CD4-positive, alpha-beta T cell treated with Interferon gamma for 1 hour (primary cell): ENCODE measurements around the gene IGSF9.

ENCODE experiments used
- DNase-seq: peaks from one replicate; pipeline ENCODE4 v3.0.0-alpha.2; 2020

IGSF9 gene

DNA sequence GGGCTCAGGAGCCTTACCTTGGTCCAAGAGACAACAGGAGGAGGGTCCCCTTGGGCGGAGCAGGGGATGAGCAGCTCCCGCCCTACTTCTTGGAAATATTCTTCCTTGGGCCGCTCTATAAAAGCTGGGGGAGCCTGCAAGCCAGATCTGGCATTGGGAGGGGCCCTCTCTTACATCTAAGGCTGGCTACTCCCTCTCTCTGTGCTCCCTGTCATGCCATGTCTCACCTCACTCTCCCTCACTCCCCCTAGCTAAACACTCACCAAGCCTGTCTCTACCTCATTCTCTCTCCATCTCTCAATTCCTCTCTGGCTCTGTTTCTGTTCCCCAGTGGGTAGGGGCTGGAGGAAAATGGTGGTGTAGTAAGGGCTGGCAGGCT, 13.6 kb downstream of the IGSF9 start:
- no peak for DNase-seq

DNA sequence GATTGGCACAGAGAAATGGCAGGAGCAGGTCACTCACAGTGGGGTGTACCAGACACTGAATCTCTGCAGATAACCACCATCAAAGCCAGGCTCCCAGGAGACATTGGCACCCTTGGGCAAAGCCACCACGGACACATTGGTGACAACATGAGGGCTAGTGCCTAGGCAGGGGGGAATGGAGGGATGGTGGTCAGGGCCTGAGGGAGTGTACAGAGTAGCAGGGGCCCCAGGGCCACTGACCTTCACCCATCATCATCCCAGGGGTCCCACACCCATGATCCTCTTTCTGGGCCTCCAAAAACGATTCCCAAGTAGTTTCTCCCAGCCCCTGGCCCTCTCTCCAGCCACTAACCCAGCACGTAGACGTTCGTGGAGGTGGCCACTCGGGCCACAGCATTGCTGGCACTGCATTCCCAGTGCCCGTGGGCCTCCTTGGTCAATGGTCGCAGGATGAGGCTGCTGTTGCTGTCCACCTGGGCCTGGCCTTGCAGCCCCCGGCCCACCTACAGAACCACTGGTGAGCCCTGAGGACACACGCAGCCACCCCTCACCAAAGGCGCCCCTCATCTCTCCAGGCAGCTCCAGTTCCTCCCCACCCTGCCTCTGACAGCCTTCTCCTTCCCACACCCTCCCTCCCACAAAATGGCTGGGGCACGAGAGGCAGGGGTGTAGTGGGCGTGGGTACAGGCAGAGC, 14.2 kb downstream of the IGSF9 start:
- no peak for DNase-seq

DNA sequence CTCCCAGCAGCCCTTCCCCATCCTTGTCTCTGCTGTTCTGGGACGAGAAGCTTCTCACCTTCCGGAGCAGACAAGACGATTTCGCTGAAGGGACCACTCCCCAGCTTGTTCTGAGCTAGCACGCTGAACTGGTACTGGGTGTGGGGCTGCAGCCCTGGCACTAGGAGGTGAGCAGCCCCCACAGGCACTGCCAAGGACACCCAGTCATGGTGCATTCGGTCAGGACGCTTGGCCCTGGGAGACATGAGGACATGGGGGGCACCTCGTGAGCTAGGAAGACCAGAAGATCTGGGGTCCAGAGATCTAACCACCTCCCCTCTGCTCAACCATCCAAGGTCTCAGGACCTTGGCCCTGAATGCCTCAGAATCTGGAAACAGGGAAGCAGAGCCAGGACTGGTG, 14.8 kb downstream of the IGSF9 start:
- no peak for DNase-seq

DNA sequence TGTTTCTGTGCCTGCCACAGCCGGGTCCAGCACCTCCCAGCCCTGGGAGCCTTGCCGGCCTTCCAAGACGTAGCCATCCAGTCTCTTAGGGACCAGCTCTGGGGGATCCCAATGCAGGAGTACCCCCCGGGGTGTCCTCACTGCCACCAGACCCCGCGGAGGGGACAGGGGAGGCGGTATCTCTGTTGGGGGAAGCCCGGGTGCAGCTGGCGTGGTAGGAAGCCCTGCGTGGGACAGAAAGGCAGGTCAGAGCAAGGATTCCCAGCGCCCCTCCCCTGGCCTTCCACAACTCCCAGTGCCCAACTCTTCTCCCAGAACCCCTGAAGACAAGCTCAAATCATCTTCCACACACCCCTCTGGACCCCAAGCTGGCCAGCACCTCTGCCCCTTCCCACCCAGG, 15.2 kb downstream of the IGSF9 start:
- no peak for DNase-seq

DNA sequence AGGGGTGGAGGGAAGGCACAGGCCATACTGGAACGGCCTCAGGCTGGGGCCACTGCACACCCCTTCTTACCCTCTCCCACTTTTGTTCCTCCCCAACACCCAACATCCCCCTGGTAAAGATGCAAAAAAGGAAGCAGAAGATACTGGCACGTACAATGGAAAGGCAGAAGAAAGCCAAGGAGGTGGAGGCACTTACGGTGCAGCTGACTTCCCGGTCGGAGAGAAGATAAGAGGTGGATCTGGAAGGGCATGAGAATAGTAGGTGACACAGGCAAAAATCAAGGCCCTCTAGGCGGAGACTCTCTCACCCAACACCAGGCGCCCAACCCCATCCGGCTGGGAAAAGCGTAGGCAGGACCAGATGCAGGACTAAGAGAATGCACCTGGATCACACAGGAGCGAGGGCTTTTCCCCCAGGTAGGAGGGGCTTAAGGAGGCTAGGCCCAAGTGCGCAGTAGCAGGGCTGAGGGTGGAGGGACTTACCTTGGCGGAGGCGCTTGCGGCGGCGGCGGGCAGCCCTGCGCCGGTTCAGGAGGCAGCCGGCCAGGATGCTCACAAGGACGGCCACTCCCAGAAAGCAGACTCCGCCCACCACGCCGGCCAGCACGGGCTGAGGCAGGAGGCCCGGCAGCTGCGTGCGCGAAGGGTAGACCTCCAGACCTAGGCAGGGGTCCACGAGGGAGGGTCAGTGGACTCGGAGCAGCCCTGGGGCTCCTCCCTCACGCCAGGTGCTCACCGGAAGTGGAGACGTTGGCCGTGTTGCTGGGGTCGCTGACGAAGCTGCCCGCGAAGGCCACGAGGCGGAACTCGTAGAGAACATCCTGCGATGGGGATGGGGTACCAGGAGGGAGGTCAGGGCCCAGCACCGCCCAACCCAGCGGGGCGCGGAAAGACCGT, 16.0 kb downstream of the IGSF9 start:
- DNase-seq = no peak

DNA sequence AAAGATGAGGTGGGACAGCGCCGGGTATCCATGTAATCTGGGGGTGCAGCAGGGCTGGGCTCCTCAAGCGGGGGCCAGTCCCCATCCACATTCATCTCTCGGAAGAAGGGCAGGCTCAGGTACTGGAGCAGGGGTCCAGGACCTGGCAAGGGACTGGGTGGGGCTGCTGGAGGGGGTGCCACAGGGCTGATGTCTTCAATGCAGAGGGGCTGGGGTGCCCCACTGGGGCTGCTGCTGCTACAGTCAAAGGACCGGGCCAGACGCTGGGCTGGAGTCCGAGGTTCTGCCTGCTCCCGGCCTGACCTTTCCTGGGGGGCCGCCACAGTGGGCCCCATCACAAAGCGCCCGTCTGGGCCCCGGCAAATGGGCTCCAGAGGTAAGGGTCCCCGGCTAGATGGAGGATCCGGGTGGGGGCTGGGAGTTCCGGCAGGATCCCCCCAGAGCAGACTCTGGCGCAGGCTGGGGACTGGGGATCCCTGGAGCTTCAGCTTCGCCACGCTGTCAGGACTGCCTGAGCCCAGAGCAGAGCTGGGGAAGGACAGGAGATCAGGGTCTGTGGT, 16.8 kb downstream of the IGSF9 start:
- DNase-seq = no peak

DNA sequence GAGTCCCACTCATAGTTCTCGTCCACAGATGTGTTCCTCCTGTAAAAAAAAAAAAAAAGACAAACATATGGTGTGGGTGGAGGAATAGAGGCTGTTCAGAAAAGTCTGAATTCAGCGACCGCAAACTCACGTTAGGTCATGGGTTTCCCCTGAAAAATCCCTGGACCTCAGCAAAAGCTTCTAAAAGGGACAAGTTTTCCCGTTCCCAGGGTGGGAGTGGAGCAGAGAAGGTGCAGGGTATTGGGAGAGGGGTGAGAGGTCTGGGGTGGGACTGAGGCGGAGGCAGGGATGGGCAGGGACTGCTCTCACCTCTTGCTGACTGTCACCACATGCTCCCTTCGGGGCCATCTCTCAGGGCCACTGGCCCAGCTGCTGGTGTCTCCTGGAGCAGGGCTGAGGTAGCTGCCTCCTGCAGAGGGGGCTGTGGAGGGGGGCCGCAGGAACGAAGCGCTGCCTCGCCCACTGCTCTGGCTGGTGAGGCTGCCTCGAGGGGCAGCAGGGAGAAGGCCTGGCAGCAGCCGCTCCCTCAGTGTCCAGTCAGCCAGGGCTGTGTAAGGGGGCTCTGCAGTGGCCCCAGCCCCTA, 17.5 kb downstream of the IGSF9 start:
- no peak for DNase-seq

DNA sequence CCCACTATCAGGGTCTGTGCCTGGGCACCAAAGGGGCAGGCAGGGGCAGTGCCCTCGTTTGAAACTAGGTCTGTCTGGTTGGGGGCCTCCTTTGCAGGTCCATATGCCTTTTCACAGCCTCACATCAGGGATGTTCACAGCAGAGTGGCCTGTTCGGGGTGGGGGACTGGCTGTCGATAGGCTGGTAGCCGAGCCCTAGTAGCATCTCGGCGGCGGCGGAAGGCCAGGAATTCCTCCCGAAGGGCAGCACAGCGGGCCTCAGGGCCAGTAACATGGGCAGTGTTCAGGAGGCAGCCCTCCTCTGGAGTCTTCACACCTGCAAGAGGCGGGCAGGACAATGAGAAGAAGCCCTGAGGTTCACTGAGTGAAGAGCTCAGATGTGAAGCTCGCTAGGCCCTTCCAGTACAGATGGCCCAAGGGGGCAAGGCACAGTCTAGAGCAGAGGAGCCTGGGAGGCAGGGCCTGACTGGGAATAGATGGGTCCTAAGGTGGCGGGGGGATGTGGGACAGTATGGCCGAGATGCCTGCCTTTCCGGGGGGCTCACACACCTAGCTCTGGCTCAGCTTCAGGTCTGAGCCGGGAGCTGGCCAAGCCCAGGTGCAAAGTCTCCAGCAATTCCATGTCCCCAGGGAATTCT, 18.1 kb downstream of the IGSF9 start:
- DNase-seq = no peak

DNA sequence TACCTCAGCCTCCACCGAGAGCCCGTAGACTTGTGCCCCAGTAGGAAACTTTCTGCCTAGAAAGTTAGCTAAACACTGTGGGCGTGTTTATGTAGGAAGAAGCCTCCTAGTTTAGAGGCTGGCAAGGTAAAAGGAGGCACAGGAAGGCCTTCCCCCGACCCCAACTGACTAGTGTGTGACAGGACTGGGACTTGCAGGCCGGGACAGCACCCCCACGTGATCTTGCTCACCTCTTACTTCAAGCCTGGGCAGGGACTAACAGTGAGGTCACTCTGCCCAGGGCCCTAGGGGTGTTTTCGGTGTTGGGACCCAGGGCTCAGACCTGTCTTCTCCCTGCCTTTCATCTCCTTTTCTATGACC, 19.7 kb downstream of the IGSF9 start:
- DNase-seq = no peak

DNA sequence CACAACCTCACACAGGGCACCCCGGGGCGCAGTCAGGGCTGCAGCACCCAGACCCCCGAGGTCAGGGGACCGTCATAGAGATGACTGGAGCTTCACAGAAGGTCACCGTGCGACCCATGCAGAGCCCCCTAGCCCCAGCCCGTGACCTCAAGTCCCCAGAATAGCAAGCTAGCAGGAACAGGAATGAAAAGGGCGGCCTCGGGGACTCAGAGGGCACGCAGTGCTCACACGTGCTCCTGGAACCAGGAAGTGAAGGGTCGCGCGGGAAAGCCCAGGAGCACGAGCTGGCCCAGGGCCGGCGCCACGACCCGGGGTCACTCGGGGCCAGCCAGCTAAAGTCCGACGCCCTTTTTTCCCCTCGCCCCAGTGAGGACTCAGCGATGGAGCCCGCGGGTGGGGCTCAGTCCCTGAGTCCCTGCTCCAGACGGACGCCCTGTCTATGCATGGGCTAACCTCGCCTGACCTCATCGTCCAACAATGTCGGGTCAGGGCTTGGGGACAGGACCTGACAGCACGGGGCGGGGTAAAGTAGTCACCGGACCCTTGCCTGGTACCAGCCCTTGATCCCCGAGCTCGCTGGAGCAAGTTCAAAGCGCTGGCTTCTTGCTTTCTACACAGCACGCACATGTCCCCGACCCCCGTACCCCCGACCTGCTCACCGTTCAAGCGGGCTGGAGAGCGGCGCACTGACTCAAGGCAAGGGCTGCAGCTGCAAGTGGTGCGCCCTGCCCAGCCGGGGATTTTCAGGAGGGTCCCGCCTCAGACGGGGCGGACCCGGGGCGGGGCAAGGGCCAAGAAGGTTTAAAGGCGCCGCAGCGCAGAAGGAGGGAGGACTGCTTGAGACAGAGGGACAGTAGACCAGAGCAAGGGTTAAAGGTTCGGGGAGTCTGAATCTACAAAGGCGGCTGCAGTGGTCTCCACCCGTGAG, 20.4 kb downstream of the IGSF9 start, which contains the start of gene TAGLN2:
TAGLN2 (minus strand) TSS at position 717 of the 928 bp plus-strand sequence. CDS start 4,998 bp downstream, outside the sequence.
- peak; percentile 94 for DNase-seq

DNA sequence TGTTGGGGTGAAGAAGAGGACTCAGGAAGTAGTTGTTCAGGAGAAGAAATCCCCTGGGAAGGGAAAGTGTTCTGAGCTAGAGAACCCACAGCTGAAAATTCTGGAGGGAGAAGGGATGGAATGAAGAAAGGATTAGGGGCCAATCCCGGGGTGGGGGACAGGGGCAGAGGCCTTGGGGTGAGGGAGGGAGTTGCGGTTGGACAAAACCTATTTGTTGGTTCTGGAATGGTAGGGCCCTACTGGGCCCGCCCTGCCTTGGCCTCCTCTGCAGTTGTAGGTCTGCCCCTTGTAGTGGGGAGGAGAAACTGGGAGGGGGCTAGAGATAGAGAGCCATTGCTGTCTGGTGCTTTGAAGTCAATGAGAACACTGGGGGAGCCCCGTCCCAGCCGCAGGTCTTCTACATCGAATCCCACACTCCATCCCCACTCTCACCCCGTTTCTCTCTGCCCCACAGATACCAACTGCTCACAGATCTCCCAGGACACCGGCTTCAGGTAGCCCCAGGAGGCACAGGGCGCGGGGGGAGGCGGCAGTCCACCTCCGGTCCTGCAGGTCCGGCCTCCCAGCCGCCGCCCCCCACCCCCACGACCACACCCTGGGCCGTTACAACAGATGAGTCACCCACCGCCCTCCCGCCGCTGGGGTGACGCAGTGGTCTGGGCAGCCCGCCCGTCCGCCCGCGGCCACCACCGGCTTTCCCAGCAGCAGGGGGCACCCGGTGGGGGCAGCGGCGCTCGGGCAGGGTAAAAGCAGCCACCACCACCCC, 21.2 kb downstream of the IGSF9 start:
- DNase-seq = peak; percentile 85

DNA sequence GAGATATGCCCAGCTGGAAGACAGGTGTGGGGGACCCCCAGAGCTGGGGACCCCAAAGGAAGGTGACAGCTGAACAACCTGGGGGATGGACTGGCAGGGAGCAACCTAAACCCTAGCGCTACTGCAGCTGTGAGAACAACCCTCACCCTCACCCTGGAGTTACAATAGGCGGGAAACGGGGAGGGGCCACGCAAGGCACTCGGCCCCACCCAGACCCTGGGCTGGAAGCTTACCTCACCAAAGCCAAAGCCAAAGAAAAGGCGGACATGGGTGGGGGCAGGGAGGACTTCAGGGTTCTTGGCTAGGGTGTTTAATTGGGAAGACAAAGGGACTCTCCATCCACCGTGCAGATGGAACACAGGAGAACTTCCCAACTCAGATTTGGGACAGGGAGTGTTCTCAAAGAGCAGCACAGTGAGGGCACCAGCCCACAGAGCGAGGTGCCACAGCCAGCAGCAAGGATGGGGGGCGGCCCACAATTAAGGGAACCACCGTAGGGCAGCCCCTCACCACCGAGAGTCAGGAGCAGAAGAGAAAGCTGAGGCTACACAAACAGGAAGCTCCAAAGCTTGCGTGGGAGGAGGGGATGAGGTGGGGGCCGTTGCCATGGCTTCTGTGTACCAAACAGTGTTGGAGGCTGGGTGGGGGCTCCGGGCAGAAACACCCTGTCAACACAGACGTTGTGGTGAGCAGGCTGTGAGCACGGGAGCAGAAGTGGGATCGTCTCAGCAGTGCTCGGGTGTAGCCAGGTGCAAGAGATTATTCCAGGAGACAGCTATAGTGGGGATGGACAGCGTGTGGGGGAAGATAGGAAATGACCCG, 22.0 kb downstream of the IGSF9 start:
- peak; percentile 98 for DNase-seq

DNA sequence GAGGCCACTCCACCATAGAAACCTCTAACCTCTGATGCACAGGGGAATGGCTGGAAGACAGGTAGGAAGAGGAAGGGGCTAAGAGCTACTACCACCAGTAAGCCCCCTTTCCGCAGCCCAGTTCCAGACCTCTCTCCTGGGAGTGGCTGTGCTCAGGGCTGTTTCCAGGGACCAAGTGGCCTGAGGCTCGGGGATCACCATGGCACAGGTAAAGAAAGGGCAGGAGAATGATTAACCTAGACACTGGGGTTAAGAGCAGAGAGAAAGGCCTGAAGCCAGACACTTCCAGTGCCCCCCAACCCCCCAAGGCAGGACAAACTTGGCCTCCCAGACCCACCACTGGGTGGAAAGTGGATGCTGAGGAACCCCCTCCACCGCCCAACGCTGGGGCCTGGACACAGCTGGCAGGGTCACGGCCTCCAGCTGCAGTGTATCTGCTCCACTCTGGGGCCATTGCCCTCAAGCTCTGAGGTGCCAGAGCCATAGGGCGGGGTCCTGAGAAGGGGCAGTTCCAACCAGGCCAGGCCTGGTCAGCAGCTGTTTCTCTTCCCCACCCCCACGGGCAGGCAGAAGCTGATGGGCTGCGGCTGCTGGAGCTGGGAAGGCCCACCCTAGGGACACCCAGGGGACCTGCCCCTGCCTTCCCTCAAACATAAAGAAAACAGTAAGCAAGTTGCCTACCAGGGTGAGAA, 22.8 kb downstream of the IGSF9 start:
- peak; percentile 53 for DNase-seq

DNA sequence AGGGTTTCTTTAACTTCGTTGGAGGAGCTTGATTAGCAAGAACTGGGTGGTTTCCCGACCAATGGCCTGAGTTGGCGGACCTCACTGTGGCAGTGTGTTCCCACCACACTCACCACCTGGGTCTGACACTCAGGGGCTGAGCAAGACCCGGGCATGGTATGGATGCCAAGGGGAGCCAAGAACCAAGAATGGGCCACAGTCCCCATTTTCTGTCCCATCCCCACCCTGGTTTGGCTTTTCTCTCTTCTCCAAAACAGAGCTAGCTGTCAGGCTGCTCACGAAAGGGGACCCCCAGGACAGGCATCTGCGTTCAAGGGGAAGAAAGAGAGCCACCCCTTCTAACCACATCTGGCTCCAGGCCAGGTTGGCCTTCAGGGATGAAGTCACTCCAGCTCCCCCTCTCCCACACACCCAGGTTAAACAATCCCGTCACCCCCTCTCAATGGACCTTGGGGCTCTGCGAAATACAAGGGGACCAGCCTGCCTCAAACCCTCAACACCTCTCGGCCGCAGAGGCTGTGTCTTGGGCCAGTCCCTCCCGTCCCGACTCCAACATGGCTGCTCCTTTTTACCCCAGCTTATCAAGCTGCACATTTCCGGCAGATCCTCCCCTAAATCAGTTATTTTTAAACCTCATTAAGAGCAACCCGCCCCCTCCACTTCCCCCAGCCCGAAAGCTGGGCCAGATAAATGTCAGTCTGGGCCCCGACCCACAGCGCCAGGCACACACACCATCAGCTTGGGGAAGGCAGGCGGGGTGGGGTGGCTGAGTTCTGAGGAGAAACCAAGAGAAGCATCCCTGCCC, 23.5 kb downstream of the IGSF9 start:
- peak; percentile 66 for DNase-seq

DNA sequence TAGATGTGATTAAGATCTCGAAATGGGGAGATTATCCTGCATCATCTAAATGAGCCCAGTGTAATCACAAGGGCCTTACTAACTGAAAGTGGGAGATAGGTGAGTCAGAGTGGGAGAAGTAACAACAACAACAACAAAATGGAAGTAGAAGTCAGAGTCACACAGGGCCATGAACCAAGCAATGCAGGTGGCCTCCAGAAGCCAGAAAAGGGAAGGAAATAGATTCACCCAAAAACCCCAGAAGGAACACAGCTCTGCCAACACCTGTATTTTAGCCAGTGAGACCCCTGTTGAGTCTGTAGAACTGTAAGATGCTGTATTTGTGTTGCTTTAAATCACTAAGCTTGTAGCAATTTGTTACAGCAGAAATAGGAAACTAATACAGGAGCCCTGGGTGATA, 24.2 kb downstream of the IGSF9 start:
- peak; percentile 57 for DNase-seq

DNA sequence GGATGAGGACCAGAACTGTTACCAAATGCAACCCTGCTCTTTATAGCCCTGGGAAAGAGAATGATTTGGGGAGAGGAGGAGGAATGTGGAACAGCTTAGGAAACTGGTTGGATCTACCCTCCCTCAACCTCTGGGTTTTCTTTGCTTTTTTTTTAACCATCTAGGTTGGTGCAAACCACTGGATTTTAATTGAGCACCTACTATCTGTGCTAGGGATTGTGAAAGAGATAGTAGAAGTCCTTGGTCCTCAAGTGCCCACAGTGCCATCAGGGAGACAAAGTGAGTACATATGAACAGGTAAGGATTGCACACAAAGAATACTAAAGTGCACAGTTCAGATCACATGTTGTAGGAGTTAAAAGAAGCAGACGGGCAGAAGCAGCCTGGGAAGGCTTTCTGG, 24.8 kb downstream of the IGSF9 start:
- no peak for DNase-seq

DNA sequence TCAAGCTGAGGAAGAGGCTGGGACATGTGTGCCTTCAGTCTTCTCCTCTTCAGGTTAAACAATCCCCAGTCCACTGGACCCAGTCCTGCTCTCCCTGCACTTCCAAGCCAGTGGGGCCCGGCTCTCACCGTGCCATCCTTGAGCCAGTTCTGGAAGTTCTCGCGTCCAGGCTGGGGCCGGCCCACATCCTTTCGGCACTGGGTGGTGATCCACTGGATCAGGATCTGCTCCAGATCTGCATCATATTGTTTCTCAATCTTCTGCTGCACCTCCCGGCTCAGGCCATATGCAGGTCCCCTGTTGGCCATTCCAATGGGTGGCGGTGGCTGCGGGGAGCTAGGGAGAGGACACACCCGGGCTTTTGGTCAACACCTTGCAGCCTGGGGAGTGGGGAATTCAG, 25.2 kb downstream of the IGSF9 start:
- no peak for DNase-seq

DNA sequence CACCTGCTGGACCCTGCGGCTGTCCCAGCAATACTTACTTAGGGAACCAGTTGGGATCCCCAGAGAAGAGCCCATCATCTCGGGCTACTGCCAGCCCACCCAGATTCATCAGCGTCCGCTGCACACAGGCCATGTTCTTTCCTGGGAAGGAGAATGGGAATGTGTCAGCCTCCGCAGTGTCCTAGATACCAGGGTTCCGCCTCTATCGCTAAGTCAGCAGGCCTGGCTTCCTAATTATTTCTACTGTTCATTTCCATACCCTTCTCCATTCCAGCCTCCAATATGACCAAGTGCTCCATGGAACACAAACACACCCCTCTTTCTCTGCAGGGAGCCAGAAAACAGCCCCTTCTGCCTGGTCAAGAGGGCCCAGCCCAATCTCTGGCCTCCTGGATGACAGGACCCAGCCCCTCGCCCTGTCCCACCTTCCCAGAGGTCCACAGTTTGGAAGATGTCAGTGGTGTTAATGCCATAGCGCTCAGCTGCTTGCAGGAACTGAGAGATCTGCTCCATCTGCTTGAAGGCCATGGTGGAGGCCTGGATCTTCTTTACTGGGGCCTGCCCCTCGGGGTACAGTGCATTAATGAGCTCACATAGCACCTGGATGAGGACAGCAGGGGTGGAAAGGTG, 26.1 kb downstream of the IGSF9 start:
- DNase-seq = no peak
